Activated B cell treated with CpG ODN at 0.5 μM for 24 hours (primary cell): ENCODE data around the gene POLR3G. TPM values are rescaled to one million over a fixed set of nuclear protein-coding genes. Genes with fewer than 3 reads are reported as not detected.

Source experiments
- ATAC-seq: fragments of 200-7000 bp; cut with Tn5 transposase; one replicate; pipeline ENCODE4 v1.10.0; 2021; ENCODE audit warnings: low read depth, mild to moderate bottlenecking, moderate library complexity
- CTCF ChIA-PET: fragments of 350-600 bp; sonication (Branson Sonifier 250); formaldehyde crosslinking; loops from one replicate; lab custom pipeline; 2021; ENCODE audit warnings: antibody characterized with exemption; lab: Charles Lee
- POLR2A ChIA-PET: fragments of 350-600 bp; sonication (Branson Sonifier 250); formaldehyde crosslinking; loops from one replicate; lab custom pipeline; 2021; ENCODE audit warnings: antibody characterized with exemption; lab: Charles Lee
- DNase-seq: peaks from one replicate; pipeline ENCODE4 v3.0.0; 2022
- H3K27ac Mint-ChIP-seq: one replicate; pipeline ENCODE4 v1.8.0; 2020; ENCODE audit warnings: mixed read lengths
- H3K27me3 Mint-ChIP-seq: one replicate; pipeline ENCODE4 v1.8.0; 2021; ENCODE audit warnings: mixed read lengths
- H3K36me3 Mint-ChIP-seq: one replicate; pipeline ENCODE4 v1.8.0; 2021; ENCODE audit warnings: low read depth, mixed read lengths
- H3K4me1 Mint-ChIP-seq: one replicate; pipeline ENCODE4 v1.8.0; 2021; ENCODE audit warnings: mixed read lengths
- H3K4me3 Mint-ChIP-seq: one replicate; pipeline ENCODE4 v1.8.0; 2020; ENCODE audit warnings: mild to moderate bottlenecking, mixed read lengths
- H3K9me3 Mint-ChIP-seq: one replicate; pipeline ENCODE4 v1.8.0; 2020; ENCODE audit warnings: mixed read lengths
- intact Hi-C: fragments of 100-400 bp; cut with micrococcal nuclease; formaldehyde crosslinking; loops from one replicate; pipeline ENCODE4 v1.15.1; 2024
- total RNA-seq: library from RNA; stranded (reverse); gene quantifications from 2 replicates; pipeline ENCODE4 v1.2.3, GENCODE V29; 2022
- TF ChIP-seq, protein P1 (sequence below): fragments of 200-600 bp; IDR thresholded peaks from one replicate; pipeline ENCODE4 v1.8.0; 2022; ENCODE audit warnings: antibody characterized with exemption, mild to moderate bottlenecking

The POLR3G gene
- total RNA-seq, 1 donor from 2014 or later, result 2.9 TPM

DNA sequence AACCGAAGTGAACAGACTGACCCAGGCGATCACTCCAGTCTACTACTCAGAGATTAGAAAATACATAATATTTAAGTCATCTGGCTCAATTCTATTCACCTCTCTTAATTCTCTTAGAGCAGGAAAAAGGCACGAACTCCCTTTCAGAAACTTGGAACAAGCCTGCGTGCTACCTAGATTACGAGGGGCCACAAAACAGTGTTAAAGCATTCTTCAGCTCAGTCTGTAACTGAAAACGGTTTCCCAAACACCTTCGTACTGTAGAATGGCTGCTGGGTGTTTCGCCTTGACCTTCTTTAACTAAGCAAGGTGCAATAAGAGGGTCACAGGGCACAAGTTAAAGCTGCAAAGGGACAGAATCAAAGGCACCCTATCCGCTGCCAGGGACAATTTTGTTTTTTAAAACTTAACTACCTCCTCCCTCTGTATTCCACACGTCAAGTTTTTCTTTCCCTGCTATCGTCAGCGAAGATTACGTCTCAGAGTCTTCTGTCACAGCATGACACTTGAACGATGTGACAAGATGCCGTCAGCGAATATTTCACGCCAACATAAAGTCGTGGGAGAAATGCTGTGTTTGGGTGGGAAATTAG is 54.0 kb downstream of the POLR3G start:
- ChIA-PET CTCF (interaction anchor here (1.4 kb wide), 1 partner anchor 56 kb away, joined by 3 read pairs; no protein-coding TSS in a partner anchor), POLR2A (interaction anchor here (1.6 to 2.6 kb wide), 3 partner anchors 54 to 854 kb away, joined by 5 to 31 read pairs (median 10); partner anchors contain the start of genes ARRDC3, CETN3, MBLAC2 and POLR3G)
- peaks cover 26% of the 10 kb centered on the region for H3K36me3 Mint-ChIP-seq
- H3K27ac Mint-ChIP-seq, result peak overlapping the region; percentile 71
- TF ChIP-seq, protein P1, sequence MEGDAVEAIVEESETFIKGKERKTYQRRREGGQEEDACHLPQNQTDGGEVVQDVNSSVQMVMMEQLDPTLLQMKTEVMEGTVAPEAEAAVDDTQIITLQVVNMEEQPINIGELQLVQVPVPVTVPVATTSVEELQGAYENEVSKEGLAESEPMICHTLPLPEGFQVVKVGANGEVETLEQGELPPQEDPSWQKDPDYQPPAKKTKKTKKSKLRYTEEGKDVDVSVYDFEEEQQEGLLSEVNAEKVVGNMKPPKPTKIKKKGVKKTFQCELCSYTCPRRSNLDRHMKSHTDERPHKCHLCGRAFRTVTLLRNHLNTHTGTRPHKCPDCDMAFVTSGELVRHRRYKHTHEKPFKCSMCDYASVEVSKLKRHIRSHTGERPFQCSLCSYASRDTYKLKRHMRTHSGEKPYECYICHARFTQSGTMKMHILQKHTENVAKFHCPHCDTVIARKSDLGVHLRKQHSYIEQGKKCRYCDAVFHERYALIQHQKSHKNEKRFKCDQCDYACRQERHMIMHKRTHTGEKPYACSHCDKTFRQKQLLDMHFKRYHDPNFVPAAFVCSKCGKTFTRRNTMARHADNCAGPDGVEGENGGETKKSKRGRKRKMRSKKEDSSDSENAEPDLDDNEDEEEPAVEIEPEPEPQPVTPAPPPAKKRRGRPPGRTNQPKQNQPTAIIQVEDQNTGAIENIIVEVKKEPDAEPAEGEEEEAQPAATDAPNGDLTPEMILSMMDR, result no peak
- ATAC-seq, result no peak
- no peak for DNase-seq
- no peaks in the 10 kb centered on the region for H3K9me3 Mint-ChIP-seq
- peaks cover 33% of the 10 kb centered on the region for H3K4me1 Mint-ChIP-seq
- intact Hi-C loops, result loop anchor here (1.0 to 5.0 kb wide), 6 partner anchors 23 to 1799 kb away; partner anchors contain the start of genes CETN3, MBLAC2 and POLR3G
- peak overlapping the region; percentile 100 for H3K4me3 Mint-ChIP-seq
- peaks cover 13% of the 10 kb centered on the region for H3K27me3 Mint-ChIP-seq

DNA sequence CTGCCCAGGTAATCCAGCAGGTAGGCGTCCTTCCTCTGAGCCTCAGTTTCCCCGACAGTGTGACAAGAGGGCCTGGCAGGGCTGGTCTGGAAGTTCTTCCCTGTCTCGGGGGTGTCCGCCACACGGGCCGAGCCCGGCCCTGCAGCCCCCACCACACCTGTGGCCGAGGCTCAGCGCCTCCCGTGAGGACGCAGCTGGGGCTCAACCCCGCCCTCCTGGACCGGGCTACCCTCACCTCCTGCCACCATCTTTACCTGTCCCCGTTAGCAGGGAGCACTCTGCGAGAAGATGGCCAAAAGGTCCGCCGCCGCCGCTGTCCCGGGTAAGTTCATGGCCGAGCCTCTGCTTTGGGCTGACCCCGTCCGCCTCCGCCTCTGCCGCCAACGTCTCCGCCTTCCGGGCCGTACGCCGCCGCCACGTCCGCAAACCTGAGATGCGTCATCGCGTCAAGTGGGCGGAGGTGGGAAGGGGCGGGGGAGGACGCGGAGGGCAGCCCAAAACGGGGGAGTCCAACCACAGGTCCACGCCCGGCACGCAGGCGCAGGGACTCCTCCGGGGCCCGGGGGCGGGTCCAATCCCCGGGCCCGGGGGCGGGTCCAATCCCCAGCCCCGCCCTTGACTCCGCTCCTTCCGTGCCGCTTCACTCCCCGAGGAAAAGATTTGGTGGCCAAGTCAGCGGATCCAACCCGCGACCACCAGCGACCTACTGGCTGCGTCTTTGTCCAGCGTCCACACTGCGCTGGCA is 54.7 kb downstream of the POLR3G start, which contains the start of gene LYSMD3:
LYSMD3 (minus strand) TSS at position 391 of the 745 bp plus-strand sequence. CDS start 4,295 bp downstream, outside the sequence.
- POLR2A ChIA-PET, result interaction anchor here (0.6 to 2.6 kb wide), 4 partner anchors 55 to 854 kb away, joined by 4 to 31 read pairs (median 8); partner anchors contain the start of genes ARRDC3, CETN3, MBLAC2 and POLR3G
- DNase-seq, result peak; percentile 95
- CTCF ChIA-PET, result interaction anchor here (0.7 to 1.7 kb wide), 8 partner anchors 45 to 141 kb away, joined by 3 to 25 read pairs (median 4); partner anchors contain the start of gene CETN3
- H3K9me3 Mint-ChIP-seq, result no peaks in the 10 kb centered on the region
- intact Hi-C loops, result loop anchor here (1.0 to 5.0 kb wide), 6 partner anchors 22 to 1800 kb away; partner anchors contain the start of genes CETN3, MBLAC2 and POLR3G
- H3K27ac Mint-ChIP-seq, result peak within 1 kb of the TSS; percentile 97
- H3K36me3 Mint-ChIP-seq, result peaks cover 22% of the 10 kb centered on the region
- H3K27me3 Mint-ChIP-seq, result peaks cover 20% of the 10 kb centered on the region
- TF ChIP-seq, protein P1, result no peak
- peak within 1 kb of the TSS; percentile 100 for H3K4me3 Mint-ChIP-seq
- peaks cover 33% of the 10 kb centered on the region for H3K4me1 Mint-ChIP-seq
- peak; percentile 93 for ATAC-seq

DNA sequence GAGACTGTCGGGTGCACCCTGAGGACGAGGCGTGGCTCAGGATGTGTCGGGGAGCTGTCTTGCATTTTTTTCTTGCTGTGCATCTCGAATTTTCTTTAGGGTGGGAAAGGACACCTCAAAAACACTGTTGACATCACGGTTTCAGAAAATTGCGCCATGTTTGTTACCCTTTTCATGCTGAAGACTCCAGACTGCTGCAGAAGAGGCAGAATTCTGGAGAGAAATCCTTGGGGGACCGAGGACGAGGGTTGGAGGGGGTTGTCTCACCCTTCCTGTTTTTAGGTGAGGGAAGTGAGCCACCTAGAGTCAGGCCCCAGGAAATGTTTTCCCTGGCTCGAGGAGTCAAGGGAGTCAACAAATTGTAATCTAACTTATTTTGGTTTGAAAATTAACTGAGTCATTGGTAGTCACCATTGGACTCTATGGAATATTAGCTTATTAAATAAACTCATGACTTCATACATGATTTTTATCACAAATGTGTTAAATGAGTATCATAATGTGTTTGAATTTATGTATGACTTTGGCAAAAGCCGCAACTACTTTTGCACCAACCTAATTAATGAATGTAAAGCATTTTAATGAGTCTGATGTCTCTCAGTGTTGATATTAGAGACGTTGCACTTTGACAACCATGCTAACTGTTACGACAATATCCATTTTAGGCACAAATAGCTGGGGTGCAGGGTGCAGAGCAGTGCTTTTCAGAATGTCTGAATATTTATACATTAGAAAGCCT is 55.4 kb downstream of the POLR3G start:
- ATAC-seq, result peak; percentile 41
- POLR2A ChIA-PET, result interaction anchor here (0.6 to 2.6 kb wide), 4 partner anchors 56 to 853 kb away, joined by 4 to 31 read pairs (median 6); partner anchors contain the start of genes ARRDC3, CETN3, MBLAC2 and POLR3G
- TF ChIP-seq, protein P1, result no peak
- H3K4me3 Mint-ChIP-seq, result peak overlapping the region; percentile 100
- no peaks in the 10 kb centered on the region for H3K9me3 Mint-ChIP-seq
- peaks cover 22% of the 10 kb centered on the region for H3K27me3 Mint-ChIP-seq
- CTCF ChIA-PET, result interaction anchor here (0.6 to 1.7 kb wide), 9 partner anchors 30 to 142 kb away, joined by 3 to 25 read pairs (median 4); partner anchors contain the start of gene CETN3
- intact Hi-C loops, result loop anchor here (1.0 to 5.0 kb wide), 8 partner anchors 21 to 1801 kb away; partner anchors contain the start of genes CETN3, MBLAC2 and POLR3G
- peaks cover 17% of the 10 kb centered on the region for H3K36me3 Mint-ChIP-seq
- peak overlapping the region; percentile 97 for H3K27ac Mint-ChIP-seq
- no peak for DNase-seq
- H3K4me1 Mint-ChIP-seq, result peaks cover 31% of the 10 kb centered on the region

DNA sequence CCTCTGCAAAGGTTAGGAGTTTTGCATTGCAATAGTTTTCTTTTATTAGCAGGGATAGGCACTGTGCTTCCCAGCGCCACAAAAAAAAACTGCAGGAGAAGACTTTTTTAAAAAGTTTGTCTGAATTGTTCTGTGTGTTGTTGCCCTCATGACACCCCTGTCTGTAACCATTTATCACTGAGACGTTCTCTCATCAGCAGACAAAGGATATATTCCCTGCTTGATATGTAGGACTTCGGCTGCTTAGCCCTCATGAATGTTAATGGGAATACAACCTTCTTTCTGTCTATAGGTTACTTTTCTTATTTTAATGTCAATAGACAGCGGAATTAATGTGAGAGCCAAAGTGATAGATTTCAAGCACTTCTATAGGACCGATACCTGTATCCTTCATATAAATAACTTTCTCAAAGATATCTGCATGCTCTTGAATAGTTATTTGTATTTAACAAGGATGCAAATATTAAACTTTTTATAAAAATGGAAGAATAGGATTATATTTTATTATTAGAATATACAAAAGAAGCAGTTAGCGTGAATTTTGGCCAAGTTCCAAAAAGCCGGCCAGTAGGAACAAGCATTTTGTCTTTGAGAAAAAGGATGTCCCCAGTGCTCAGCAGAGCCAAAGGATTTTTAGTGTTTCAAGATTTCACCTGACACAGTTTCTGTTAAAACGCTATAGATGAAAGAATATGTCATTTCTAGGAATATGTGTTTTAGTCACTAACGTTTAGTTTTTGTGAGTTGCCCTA is 56.2 kb downstream of the POLR3G start:
- no peak for ATAC-seq
- peaks cover 16% of the 10 kb centered on the region for H3K36me3 Mint-ChIP-seq
- intact Hi-C loops, result loop anchor here (1.0 to 5.0 kb wide), 2 partner anchors 92 to 251 kb away; no protein-coding TSS in a partner anchor
- no peak for DNase-seq
- no peak overlapping the region for H3K27ac Mint-ChIP-seq
- peaks cover 28% of the 10 kb centered on the region for H3K27me3 Mint-ChIP-seq
- TF ChIP-seq, protein P1, result no peak
- H3K9me3 Mint-ChIP-seq, result no peaks in the 10 kb centered on the region
- ChIA-PET POLR2A (interaction anchor here (2.6 kb wide), 1 partner anchor 121 kb away, joined by 31 read pairs; the partner anchor contains the start of gene CETN3), CTCF (interaction anchor here (0.6 to 1.7 kb wide), 6 partner anchors 31 to 143 kb away, joined by 3 to 25 read pairs (median 4); partner anchors contain the start of gene CETN3)
- peaks cover 29% of the 10 kb centered on the region for H3K4me1 Mint-ChIP-seq
- no peak overlapping the region for H3K4me3 Mint-ChIP-seq
